Measurements from ENCODE around the gene TNPO3.

TNPO3 gene

DNA sequence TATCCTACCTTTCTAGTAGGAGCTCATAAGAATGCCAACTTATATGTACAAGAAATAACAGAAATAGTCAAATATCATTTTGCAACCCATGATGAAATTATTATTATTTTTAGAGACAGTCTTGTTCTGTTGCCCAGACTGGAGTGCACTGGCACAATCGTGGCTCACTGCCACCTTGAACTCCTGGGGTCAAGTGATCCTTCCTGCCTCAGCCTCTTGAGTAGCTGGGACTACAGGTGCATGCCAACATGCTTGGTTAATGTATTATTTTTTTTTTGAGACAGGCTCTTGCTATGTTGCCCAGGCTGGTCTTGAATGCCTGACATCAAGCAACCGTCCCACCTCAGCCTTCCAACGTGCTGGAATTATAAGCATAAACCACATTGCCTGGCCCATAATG is 44.8 kb downstream of the TNPO3 start:
- DNase-seq (ENCODE audit: low read depth), result no peak
- TF ChIP-seq, protein P1, sequence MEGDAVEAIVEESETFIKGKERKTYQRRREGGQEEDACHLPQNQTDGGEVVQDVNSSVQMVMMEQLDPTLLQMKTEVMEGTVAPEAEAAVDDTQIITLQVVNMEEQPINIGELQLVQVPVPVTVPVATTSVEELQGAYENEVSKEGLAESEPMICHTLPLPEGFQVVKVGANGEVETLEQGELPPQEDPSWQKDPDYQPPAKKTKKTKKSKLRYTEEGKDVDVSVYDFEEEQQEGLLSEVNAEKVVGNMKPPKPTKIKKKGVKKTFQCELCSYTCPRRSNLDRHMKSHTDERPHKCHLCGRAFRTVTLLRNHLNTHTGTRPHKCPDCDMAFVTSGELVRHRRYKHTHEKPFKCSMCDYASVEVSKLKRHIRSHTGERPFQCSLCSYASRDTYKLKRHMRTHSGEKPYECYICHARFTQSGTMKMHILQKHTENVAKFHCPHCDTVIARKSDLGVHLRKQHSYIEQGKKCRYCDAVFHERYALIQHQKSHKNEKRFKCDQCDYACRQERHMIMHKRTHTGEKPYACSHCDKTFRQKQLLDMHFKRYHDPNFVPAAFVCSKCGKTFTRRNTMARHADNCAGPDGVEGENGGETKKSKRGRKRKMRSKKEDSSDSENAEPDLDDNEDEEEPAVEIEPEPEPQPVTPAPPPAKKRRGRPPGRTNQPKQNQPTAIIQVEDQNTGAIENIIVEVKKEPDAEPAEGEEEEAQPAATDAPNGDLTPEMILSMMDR (IDR thresholded peaks at IDR 0.05; ENCODE audit: control insufficient read depth, insufficient read depth, low read depth, low read length, missing control alignments), result no peak
- H3K4me3 ChIP-seq (ENCODE audit: control insufficient read depth, low read depth, low read length), result no peak overlapping the region

DNA sequence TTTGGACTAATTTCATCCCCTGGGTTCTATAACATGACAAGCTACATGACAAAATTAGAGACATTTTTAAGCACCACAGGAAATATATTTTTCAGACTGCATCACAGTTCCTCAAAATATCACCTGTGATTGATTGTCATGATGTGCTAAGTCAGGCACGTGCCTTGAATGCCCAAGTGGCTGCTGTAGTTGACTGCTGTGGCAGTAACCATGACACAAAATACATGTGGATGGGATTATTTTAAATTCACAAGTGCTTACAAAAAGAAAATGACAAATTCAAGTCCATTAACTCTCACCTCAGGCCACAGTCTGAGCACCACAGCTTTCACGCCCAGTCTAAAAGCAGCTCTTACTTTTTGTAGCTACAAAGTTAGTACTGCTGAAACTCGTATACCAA is 45.5 kb downstream of the TNPO3 start:
- TF ChIP-seq, protein P1 (IDR thresholded peaks at IDR 0.05; ENCODE audit: control insufficient read depth, insufficient read depth, low read depth, low read length, missing control alignments), result no peak
- DNase-seq (ENCODE audit: low read depth), result no peak
- no peak overlapping the region for H3K4me3 ChIP-seq (ENCODE audit: control insufficient read depth, low read depth, low read length)

DNA sequence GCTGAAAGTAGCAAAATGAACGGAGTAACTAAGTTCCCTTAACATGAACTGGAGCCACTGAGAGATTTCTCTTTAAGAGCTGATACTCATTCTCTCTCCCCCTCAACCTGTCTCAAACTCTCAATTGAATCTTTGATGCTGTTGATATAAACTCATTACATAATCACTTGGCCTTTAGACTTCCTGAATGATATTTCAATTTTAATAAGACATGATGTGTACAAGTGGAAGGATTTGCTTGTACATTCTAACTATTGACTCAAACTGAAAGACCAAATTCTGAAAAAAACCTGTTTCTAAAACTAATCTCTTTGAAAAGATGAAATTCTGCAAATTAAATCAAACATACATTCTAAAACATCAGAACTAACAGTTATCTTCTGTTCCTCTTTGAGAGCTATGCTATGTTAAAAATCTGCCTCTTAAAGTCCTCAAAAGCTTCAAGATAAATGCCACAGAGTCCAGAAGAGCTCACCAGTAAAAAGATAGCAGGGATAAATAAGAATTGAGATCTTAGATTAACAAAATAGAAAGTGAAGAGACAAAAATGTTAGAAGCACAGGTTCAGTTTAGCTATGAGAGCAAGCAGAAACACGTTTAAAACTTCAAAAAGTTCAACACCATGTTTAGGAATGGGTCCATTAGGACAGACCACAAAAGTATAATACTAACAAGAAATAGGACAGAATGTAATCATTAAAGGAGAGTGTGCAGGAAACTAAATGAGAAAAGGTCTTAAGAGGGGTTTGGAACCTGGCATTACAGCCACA is 46.1 kb downstream of the TNPO3 start:
- no peak overlapping the region for H3K4me3 ChIP-seq (ENCODE audit: control insufficient read depth, low read depth, low read length)
- TF ChIP-seq, protein P1 (IDR thresholded peaks at IDR 0.05; ENCODE audit: control insufficient read depth, insufficient read depth, low read depth, low read length, missing control alignments), result no peak

DNA sequence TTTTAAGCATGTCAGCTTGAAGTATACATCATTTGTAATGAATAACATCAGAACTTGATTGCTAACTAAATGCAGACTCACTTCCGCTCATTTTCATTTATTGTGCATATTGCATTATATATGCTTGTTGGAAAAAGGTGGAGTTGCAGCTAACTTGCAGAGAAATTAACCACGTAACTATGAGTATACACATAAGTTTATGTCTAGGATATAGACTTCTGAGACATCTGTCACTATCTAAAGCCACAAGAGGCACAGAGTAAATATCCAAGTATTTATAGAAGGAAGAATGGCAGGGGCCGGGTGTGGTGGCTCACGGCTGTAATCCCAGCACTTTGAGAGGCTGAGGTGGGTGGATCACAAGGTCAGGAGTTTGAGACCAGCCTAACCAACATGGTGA is 47.3 kb downstream of the TNPO3 start:
- TF ChIP-seq, protein P1 (IDR thresholded peaks at IDR 0.05; ENCODE audit: control insufficient read depth, insufficient read depth, low read depth, low read length, missing control alignments), result no peak
- DNase-seq (ENCODE audit: low read depth), result no peak

More for the DNA sequence above, 46.1 kb downstream of the TNPO3 start:
- no peak for DNase-seq (ENCODE audit: low read depth)

DNA sequence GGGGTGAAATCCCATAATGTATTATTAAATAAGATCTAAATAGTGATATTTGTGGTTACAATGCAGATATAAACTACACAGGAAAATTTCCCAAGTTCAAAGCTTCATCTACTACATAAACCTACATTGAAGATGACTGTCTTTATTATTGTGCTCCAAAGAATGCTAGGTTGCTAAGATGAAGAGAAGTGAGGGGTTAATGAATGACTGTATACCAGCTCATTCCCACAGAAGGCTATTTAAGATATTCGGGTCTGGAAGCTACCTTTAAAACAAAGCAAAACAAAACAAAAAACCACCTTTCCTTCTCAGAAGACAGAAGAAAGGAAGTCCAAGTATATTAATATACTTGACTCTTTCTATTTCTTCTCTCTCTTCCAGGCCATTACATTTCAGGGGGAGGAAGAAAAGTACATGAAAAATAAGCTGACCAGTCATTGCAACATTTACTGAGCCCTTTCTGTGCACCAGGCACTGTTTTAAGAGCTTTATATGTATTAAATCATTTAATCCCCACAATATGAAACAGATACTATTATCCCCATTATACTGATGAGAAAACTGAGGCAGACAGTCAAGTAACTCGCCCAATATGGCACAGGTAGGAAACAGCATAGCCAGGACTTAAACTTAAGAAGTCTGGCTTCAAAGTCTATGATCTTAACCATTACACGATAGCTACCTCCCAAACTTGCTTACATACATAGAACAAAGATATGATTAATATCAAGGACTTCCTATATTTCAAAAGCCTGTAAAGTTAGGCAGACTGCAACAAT is 48.1 kb downstream of the TNPO3 start:
- no peak for DNase-seq (ENCODE audit: low read depth)
- TF ChIP-seq, protein P1 (IDR thresholded peaks at IDR 0.05; ENCODE audit: control insufficient read depth, insufficient read depth, low read depth, low read length, missing control alignments), result no peak
- no peak overlapping the region for H3K4me3 ChIP-seq (ENCODE audit: control insufficient read depth, low read depth, low read length)

More for the DNA sequence above, 47.3 kb downstream of the TNPO3 start:
- no peak overlapping the region for H3K4me3 ChIP-seq (ENCODE audit: control insufficient read depth, low read depth, low read length)

DNA sequence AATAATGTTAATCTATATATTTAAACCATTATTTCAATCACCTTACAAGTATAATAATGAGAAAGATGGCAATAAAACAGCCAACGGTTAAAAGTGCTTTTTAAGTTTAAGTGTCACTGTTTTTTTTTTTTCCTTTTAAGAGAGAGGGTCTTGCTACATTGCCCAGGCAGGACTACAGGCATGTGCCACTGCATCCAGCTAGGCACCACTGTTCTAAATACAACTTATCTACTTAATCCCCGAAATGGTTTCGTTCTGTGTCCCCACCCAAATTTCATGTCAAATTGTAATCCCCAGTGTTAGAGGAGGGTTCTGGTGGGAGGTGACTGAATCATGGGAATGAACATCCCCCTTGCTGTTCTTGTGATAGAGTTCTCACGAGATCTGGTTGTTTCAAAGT is 49.7 kb downstream of the TNPO3 start:
- TF ChIP-seq, protein P1 (IDR thresholded peaks at IDR 0.05; ENCODE audit: control insufficient read depth, insufficient read depth, low read depth, low read length, missing control alignments), result no peak
- DNase-seq (ENCODE audit: low read depth), result no peak
- H3K4me3 ChIP-seq (ENCODE audit: control insufficient read depth, low read depth, low read length), result no peak overlapping the region

All from AG09309 (cell line).